Activated naive CD4-positive, alpha-beta T cell (primary cell): Measurements from ENCODE around the gene RPGR.

Experiments used
- DNase-seq, 4 experiments: peaks; one replicate each; lab custom pipeline; 2025; lab: John Stamatoyannopoulos, UW

Gene RPGR, protein sequence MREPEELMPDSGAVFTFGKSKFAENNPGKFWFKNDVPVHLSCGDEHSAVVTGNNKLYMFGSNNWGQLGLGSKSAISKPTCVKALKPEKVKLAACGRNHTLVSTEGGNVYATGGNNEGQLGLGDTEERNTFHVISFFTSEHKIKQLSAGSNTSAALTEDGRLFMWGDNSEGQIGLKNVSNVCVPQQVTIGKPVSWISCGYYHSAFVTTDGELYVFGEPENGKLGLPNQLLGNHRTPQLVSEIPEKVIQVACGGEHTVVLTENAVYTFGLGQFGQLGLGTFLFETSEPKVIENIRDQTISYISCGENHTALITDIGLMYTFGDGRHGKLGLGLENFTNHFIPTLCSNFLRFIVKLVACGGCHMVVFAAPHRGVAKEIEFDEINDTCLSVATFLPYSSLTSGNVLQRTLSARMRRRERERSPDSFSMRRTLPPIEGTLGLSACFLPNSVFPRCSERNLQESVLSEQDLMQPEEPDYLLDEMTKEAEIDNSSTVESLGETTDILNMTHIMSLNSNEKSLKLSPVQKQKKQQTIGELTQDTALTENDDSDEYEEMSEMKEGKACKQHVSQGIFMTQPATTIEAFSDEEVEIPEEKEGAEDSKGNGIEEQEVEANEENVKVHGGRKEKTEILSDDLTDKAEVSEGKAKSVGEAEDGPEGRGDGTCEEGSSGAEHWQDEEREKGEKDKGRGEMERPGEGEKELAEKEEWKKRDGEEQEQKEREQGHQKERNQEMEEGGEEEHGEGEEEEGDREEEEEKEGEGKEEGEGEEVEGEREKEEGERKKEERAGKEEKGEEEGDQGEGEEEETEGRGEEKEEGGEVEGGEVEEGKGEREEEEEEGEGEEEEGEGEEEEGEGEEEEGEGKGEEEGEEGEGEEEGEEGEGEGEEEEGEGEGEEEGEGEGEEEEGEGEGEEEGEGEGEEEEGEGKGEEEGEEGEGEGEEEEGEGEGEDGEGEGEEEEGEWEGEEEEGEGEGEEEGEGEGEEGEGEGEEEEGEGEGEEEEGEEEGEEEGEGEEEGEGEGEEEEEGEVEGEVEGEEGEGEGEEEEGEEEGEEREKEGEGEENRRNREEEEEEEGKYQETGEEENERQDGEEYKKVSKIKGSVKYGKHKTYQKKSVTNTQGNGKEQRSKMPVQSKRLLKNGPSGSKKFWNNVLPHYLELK

DNA sequence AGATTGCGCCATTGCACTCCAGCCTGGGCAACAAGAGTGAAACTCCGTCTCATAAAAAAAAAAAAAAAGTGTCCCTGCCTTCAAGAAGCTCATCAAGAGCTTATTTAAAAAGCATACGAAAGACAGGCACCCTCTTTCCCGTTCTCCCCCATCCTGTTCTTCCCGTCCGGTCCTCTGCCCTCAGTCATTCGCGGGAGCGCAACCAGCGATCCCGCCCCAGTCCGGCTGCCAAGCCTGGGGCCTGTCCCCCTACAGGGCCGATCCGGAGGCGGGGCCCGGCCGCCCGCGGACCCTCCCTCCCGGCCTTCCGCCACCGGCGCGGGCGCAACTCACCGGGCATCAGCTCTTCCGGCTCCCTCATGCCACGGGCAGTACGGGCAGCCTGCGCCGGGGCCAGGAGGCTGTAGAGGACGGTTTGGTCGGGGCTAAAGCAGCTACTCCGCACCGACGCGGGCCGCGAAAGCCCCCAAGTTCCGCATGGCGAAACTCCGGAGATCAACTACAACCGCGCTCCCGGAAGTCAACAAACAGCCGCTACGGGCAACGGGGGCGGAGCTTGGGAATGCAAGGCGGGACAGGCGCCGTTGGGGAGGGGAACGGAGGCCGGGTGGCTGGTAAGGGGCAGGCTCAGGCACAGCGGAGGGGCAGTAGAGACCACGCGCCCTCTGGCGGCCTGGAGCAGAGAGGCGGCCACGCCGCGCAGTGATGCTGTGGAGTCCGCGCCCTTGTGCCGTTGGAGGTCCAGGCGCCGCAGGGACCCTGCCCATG is at the start of gene RPGR:
TSS of gene RPGR (minus strand) at position 503 of the 768 bp plus-strand sequence. CDS start at position 361, 142 bp downstream.
- DNase-seq = peak; percentile 65 to 85 (median 70)

DNA sequence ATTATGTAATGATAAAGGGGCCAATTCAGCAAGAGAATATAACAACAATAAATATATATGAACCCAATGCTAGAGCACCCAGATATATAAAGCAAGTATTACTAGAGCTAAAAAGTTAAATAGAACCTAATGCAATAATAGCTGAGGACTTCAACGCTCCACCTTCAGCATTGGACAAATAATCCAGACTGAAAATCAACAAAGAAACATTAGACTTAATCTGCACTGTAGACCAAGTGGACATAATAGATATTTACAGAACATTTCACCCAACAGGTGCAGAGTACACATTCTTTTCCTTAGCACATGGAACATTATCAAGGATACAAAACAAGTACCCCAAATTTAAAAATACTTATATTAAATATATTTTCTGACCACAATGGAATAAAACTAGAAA is 49.4 kb upstream of the RPGR start:
- no peak for DNase-seq

DNA sequence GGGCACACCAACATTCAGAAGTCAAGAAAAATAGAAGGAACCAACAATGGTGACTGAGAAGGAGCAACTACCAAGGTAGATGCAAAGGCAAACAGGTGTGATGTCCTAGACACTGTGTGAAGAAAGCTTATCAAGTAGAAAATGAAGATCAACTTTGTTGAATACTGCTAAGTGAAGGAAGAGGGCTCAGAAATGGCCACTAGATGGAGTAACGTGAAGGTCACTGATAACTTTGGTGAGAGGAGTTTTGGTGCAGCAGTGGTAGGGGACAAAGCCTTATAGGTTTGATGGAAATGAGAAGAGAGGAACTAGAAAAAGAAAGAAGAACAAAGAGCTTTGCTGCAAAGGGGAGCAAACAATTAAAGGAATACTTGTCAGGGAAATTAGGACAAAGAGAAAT is 48.6 kb upstream of the RPGR start:
- DNase-seq = no peak

DNA sequence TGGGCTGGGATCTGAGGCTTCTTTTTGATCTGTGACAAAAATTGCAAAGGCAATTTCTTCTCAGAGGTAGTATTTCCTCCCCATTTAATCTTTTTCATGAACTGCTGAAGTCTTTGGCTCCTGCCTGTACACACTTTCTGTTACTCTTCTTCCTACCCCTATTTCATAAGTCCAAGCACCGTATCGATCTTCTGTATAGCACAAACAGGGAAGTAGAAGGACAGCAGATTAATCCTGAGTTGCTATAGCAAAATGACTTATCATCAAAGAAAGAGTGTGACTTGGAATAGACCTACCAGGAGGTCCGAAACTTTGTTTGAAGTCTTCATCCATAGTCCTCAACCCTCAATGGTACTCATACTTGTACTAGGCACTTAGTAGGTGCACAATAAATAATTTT is 47.1 kb upstream of the RPGR start:
- DNase-seq = no peak

DNA sequence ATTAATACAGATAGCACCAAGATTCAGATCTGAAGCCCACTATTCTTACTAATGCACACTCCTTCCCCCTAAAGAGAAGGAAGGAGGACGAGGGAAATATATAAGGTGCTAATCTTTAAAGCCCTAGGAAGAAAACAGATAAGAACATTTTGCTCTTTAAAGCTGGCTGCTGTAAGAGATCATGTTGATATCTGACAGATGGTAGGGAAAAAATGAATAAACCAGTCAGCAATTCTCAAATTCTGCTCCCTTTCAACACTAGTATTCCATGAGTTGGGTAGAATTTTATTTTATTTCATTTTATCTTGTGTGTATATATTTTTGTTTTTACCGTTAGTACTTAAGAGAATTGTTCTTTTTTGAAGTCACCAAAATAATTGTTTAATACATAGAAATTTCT is 44.3 kb upstream of the RPGR start:
- DNase-seq = no peak

DNA sequence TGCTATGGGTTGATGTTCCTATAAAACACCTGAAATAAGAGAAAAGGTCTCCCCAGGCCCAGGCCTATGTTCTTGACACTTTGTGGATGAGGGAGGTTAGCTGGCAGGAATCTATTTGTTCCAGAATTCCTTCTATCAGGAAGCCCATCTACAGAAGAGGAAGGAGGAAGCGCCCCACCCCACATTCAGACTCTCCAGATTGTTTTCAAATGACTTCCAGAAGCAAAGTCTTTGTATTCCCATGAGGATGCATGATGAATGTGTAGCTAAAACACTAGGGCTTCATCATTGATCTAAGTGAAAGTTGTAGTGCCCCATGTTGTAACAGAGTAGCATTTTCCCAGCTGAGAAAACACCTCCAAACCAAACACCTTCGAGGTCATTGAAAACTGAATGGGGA is 41.5 kb upstream of the RPGR start:
- DNase-seq = no peak

DNA sequence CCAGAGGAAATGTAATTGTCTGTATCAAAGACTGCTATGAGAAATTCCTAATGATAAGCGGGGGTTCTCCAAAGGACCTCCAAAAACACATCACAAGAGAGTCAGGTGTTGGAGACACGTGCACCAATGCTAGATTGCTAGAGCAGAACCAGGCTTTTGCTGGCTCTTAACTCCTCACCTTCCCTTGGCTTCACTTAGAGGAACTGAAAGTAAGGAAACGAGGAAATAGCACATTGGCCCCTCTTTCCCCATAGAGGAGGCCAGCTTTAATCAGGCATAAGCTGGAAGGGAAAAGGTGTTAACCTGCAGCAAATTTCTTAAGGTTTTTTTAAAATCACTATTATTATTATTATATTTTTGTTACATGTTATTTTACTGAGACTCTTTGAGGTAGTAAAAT is 38.6 kb upstream of the RPGR start:
- no peak for DNase-seq

DNA sequence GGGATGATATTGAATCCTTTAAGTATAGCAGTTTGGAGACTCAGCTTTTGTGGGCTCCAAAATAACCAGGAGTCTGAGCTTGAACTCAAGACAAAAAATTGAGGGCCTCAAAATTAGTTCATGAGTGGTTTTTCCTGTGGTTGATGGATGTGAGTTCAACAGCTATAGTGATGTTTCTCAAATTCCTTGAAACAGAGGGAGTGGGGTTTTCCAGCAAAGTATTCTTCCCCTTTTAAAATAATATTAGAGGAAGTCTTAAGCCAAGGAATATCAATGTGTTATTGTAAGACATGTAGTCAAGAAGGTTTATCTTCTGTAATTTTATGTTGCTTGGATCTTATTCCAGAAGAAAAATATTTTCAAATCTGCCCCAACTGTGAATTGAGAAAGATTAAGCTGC is 35.7 kb upstream of the RPGR start:
- no peak for DNase-seq

DNA sequence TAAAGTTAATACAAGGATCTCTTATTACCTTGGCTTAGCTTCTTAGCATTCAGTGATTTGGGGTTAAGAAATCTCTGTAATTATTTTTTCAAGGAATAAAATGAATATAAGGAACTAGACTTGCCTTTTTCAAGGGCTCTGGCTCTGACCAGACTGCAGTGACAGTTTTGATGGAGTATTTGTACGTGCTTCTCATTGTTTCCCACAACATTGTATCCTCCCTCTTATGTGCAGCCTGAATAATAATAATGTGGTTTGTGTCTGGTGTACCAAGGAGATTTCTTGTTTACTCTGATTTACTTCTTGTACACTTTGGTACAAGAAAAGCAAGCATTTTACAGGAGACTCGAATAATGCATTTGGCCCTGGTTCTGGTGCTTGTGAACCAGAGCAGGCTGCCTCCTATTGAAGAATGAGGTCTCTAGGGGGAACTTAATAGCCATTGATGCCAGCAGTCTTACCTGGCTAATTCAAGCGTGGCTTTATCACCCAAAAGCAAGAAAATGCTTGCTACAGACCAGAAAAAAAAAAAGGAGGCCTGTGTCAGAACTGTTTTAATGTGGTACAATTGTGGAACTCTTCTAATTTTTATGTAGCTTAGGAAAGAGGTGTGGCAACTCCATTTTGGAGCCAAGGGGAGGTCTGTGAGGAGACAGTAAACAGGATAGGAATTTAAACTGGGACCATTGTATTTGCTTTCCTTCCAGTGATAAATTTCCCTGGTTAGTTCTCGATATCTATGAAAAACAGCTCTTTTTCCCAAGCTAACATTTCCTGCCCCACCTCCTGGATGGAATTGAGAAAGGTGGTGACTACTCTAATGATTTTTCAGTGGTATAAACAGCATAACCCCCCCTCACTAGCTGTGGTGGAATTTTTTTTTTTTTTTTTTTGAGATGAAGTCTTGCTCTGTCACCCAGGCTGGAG is 30.7 kb upstream of the RPGR start:
- DNase-seq = no peak

DNA sequence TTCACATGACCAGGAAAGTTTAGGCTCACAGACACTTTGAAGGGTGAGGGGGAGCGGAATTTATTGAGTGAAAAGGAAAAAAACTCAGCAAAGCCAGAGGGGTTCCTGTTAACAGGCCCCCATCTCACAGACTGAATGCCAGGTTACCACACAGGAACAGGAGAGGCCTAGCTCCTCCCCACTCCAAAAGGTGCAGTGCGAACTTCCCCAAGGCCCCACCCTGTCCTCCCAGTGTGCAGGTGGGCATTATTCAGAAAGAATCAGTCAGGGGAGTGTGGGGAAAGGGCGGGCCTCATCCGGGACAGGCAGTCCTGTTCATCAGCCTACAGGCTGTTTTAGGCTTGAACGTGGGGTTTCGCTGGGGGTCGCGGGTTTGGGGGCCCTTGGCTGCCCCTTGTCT is 29.1 kb upstream of the RPGR start:
- no peak for DNase-seq

DNA sequence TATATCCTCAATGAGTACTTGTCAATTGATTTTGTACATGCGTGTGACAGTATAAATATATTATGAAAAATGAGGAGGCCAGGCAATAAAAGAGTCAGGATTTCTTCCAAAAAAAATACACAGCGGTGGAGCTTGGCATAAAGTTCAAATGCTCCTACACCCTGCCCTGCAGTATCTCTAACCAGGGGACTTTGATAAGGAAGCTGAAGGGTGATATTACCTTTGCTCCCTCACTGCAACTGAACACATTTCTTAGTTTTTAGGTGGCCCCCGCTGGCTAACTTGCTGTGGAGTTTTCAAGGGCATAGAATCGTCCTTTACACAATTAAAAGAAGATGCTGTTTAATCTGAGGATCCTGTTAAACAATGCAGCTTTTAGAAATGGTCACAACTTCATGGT is 25.1 kb upstream of the RPGR start, which contains the start of gene OTC:
TSS of gene OTC (plus strand) at position 243 of the 400 bp plus-strand sequence. CDS start at position 336, 93 bp downstream.
- DNase-seq = no peak

DNA sequence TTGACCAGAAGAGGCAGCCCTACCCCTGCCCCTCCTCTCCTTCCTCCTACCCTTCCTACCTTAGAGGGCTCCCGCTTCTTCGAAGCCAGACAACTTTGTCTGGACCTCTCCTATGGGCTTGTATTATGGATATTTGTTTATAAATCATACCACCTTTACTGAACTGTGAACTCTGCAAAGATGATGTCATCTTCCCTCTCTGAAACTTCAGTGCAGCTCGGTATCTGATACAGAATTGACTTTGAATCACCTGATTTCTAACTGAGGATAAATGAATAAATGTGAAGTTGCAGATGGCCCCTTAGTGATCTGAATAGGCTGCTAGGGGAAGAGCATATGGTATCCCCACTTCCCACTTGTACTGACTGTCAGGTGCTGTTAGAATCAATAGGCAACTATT is 24.0 kb upstream of the RPGR start:
- no peak for DNase-seq

DNA sequence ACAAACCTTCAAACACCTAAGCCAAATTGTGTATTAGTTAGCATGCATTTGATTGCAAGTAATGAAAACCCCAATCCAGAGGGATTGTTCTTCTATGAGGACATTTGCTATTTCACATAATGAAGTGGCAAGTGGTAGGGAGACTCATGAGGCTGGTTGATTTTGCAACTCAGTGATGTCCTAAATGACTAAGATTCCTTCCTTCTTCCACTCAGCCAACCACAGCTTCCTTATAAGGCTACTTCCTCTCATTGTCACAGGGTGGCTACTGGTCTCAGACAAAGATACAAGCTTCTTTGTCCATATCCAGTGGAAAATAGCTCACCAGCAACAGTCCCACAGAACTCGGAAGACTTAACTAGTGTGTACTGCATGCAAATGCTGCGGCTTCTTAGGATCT is 19.8 kb upstream of the RPGR start:
- no peak for DNase-seq

DNA sequence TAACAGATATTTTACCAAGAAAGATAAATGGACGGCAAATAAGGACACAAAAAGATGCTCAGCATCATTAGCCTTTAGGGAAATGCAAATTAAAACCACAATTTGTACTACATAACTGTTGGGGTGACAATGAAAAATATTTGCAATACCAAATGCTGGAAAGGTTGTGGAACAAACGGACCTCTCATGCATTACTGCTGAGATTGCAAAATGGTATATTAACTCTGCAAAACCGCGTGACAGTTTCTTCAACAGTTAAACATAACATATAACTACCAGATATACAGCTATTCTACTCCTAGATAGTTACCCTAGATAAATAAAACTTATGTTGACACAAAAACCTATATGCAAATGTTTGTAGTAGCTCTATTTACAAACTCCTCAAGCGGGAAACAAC is 18.8 kb upstream of the RPGR start:
- DNase-seq = no peak

DNA sequence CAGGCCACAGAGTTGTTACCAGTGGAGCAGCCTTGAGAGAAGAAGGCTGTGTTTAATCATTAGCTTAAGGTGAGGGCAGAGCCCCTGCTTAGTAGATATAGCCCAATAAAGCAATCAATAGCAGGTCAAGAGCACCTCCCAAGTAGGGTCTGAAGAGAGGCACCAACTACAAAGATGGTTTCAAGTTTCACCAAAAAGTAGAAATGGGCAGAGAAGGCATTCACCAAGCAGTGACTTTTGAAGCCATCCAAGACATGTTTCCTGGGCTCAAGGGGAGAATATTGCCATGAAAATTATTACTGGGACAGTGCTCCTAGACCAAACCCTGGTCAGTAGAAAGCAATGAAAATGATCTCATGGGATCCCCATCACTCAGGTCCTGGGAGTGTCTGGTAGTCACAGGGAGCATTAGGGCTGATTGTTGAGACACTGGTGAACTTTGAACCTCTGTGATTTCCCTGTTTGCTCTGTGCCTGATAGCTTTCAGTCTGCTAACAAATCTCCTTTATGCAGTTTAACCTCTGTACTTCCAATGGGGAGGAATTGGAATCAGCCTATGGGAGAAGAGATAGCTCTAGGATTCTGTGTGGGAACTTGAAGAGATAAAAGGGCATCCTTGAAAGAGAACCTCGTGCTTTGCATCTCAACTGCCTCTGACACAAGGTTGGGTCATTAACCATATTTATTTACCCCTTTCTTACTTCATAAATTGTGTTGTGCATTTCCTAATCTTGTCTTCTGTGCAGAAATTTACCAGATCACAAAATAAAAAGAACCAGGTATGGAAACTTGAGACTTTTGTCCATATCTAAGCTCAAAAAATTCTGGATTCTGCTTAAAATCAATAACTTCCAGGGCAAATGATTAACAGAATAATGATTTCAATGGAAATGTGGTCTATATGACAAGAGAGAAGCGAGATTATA is 15.8 kb upstream of the RPGR start:
- no peak for DNase-seq

DNA sequence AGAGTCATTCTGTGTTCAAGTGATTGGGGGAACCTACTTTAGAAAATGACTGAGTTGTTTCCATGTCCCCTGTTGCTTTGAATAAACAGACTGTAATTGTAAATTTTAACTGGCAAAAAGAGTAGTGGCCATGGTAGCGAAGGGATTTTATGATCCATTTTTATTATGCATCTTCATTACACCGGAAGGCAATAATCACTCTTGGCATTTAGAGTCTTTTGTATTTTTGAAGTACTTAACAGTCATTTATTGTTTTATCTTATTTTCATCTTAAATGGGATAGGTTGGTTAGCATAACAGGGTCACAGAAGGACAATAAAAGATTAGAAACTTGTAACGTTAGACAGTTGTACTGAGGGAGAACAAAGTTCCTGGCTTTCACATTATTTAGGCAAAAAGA is 14.1 kb upstream of the RPGR start:
- DNase-seq = no peak

DNA sequence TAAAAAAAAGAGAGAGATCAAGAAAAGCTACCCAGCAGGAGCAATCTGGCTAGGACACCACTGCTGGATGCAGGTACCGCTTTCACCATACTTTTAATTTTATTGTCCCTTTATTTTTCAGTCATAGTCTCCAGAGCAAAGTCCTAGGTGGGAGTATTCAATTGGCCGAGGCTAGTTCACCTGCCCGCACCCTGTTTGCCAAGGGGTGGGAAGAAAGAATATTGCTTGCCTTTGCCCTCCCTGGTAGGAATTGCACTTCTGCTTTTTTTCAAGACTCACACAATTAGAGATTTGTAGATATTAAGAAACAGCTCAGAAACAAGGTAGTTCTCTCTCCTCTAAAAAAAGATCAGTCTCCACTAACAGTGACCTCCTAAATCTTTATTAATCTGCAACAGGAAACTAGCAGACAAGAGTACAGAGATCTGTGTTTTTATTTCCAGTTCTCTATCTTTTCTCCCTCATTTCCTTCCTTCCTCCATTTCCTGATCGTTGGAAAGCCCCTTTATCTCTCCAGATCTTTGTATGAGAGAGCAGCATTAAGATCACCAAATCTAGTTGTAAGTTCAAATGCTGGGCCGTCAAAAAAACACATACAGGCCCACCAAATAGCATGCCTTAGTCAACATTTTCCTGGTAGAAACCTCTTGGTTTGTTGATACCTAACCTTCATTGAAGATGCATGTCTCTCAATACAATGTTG is 9.4 kb upstream of the RPGR start:
- DNase-seq = no peak

DNA sequence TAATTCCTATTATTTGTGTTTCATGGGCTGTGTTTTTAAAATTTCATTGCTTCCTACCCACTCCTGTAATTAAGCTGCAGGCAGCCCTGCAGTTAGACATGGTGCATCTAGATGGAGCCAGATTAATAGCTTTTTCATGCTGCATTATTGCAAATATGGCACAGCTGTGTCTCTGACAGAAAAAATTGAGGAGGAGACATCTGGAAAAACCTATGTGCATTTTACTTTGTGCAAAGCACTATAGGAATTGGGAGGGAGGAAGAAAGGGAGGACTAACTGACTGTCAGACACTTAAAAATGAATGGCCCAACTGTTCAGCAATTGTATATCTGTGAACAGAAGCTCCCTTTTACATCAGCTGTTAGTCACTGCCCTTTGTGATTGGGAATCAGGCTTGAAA is 8.1 kb upstream of the RPGR start:
- DNase-seq = no peak

DNA sequence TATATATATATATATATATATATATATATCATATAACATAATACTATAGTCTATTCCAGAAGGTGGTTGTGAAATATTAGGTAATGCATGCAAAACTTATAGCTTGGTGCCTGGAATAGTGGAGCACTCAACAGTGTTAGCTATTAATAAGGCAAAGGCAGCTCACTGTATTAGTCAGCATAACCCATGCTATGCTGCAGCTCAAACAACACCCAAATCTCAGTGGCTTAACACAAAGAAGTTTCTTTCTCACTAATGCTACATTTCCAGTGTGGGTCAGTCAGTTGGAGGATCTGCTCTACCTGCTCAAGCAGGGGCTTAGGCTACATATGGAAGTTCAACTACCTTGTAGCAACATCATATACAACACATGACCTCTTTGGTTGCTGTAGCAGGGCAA is 5.2 kb upstream of the RPGR start:
- no peak for DNase-seq
